HepG2 (cell line): ENCODE data around the gene MYO15A. TPM values are rescaled to one million over a fixed set of nuclear protein-coding genes. Genes with fewer than 3 reads are reported as not detected.

Source experiments
- ATAC-seq: fragments of 200-7000 bp; cut with Tn5 transposase; 3 replicates; pipeline ENCODE4 v1.9.1; 2020; ENCODE audit warnings: mild to moderate bottlenecking, moderate library complexity
- BruUV-seq: library from RNA; stranded (reverse); fragments of 400-500 nt; replicated peaks from 2 replicates; lab custom pipeline; 2021; lab: Mats Ljungman, UMichigan
- CTCF ChIA-PET: fragments of 300-600 bp; formaldehyde crosslinking; extraction: SDS; loops from one replicate; lab custom pipeline; 2021; ENCODE audit warnings: low total read pairs, inconsistent platforms, low intra/inter-chr PET ratio; lab: Yijun Ruan, JAX
- POLR2A ChIA-PET: fragments of 350-600 bp; sonication (Branson Sonifier 250); formaldehyde crosslinking; loops from one replicate; lab custom pipeline; 2020; ENCODE audit warnings: antibody characterized with exemption, inconsistent platforms; lab: Yijun Ruan, JAX
- DNase-seq: peaks from one replicate; pipeline ENCODE4 v3.0.0-alpha.2; 2015; ENCODE audit warnings: low spot score
- FAIRE-seq: peaks from 3 replicates; lab custom pipeline; 2011; peaks lifted over from hg19 to GRCh38; lab: Jason Lieb, UNC
- H2AFZ ChIP-seq: one replicate; pipeline ENCODE4 v1.6.1; 2011; ENCODE audit warnings: low read length, inconsistent platforms
- H3K27ac ChIP-seq: fragments of 300-600 bp; 3 replicates; pipeline ENCODE4 v1.8.0; 2011; ENCODE audit warnings: mixed run types, mild to moderate bottlenecking, mixed read lengths, low read length, inconsistent platforms; ENCODE audit not compliant: insufficient read depth; ENCODE audit errors: extremely low read length
- H3K27me3 ChIP-seq, 2 experiments: fragments of 200-600 bp in 1 of 2; 2 replicates in 1 of 2; 3 replicates in 1 of 2; pipeline versions ENCODE4 v1.6.0 to v1.8.0; 2011; ENCODE audit warnings: low read length in 2 of 2, mild to moderate bottlenecking in 2 of 2, moderate library complexity in 2 of 2, inconsistent platforms in 1 of 2; ENCODE audit not compliant: insufficient read depth in 2 of 2, control insufficient read depth in 1 of 2
- H3K36me3 ChIP-seq, 2 experiments: fragments of 200-600 bp in 1 of 2; replicated peaks in 1 of 2; 2 replicates in 1 of 2; 3 replicates in 1 of 2; pipeline versions ENCODE4 v1.5.1 to v1.8.0; 2011; ENCODE audit warnings: low read length in 2 of 2, inconsistent platforms in 1 of 2; ENCODE audit not compliant: insufficient read depth in 2 of 2, control insufficient read depth in 1 of 2
- H3K4me1 ChIP-seq: 2 replicates; pipeline ENCODE4 v1.5.1; 2012; ENCODE audit warnings: low read length, inconsistent platforms; ENCODE audit not compliant: insufficient read depth
- H3K4me2 ChIP-seq: 2 replicates; pipeline ENCODE4 v1.6.0; 2011; ENCODE audit warnings: low read depth, low read length, inconsistent platforms
- H3K4me3 ChIP-seq, 3 experiments: fragments of 200-600 bp in 1 of 3; sonication (generic), shearing (Covaris generic) in 1 of 3; replicated peaks in 1 of 3; 2 replicates each; pipeline ENCODE4 v1.5.1; 2011 to 2016; ENCODE audit warnings: low read length in 3 of 3, inconsistent platforms in 2 of 3, low read depth in 2 of 3, mild to moderate bottlenecking in 2 of 3, control low read depth in 1 of 3, mixed read lengths in 1 of 3; ENCODE audit not compliant: insufficient read depth in 1 of 3
- H3K79me2 ChIP-seq: one replicate; pipeline ENCODE4 v1.6.1; 2011; ENCODE audit warnings: low read length, inconsistent platforms; ENCODE audit not compliant: insufficient read depth
- H3K9ac ChIP-seq: 2 replicates; pipeline ENCODE4 v1.6.0; 2011; ENCODE audit warnings: mild to moderate bottlenecking, low read depth, low read length, inconsistent platforms; ENCODE audit not compliant: insufficient read depth
- H3K9me3 ChIP-seq: 2 replicates; pipeline ENCODE4 v1.5.1; 2012; ENCODE audit warnings: mild to moderate bottlenecking, low read length
- H4K20me1 ChIP-seq: 2 replicates; pipeline ENCODE4 v1.6.0; 2011; ENCODE audit warnings: inconsistent platforms, mild to moderate bottlenecking, low read length, moderate library complexity; ENCODE audit not compliant: insufficient read depth
- CEBPB ChIP-seq: IDR thresholded peaks from 2 replicates; pipeline ENCODE4 v1.6.1; 2011; ENCODE audit warnings: low read depth, low read length, improper control_type of control experiment, borderline replicate concordance
- KLF6 ChIP-seq: IDR thresholded peaks from 2 replicates; pipeline ENCODE4 v1.8.0; 2016; ENCODE audit warnings: missing biosample characterization, missing genetic modification reagents
- NR2F6 ChIP-seq, 2 experiments: IDR thresholded peaks; 2 replicates each; pipeline ENCODE4 v1.6.1; 2016; ENCODE audit warnings: antibody characterized with exemption in 1 of 2, mild to moderate bottlenecking in 1 of 2
- PCBP2 ChIP-seq: fragments of 200-400 bp; formaldehyde crosslinking; optimal IDR thresholded peaks from 2 replicates; pipeline ENCODE3; 2018; ENCODE audit warnings: low read length, low read depth; ENCODE audit not compliant: poor library complexity, severe bottlenecking
- RFX5 ChIP-seq: IDR thresholded peaks from 2 replicates; pipeline ENCODE4 v1.6.1; 2011; ENCODE audit warnings: low read depth, low read length, improper control_type of control experiment
- SIN3A ChIP-seq: IDR thresholded peaks from 2 replicates; pipeline ENCODE4 v1.6.1; 2011; ENCODE audit warnings: low read depth, mild to moderate bottlenecking, control low read depth, low read length, borderline replicate concordance
- SNAI1 ChIP-seq: sonication (generic); formaldehyde crosslinking; IDR thresholded peaks from 2 replicates; pipeline ENCODE4 v1.5.0; 2020; ENCODE audit warnings: mild to moderate bottlenecking, missing genetic modification reagents, borderline replicate concordance
- ZBTB3 ChIP-seq: sonication (generic); formaldehyde crosslinking; IDR thresholded peaks from 2 replicates; pipeline ENCODE4 v1.4.0; 2020; ENCODE audit warnings: low read depth, mild to moderate bottlenecking, moderate library complexity, missing genetic modification reagents, borderline replicate concordance
- ZNF615 ChIP-seq: sonication (generic); formaldehyde crosslinking; IDR thresholded peaks from 2 replicates; pipeline ENCODE4 v1.5.0; 2020; ENCODE audit warnings: mild to moderate bottlenecking, missing genetic modification reagents, borderline replicate concordance
- WGBS: methylation state at CpG from one replicate; pipeline ENCODE4 v1.1.6; 2017; ENCODE audit warnings: low lambda C conversion rate; 5-methylcytosine and 5-hydroxymethylcytosine counted together
- in situ Hi-C: cut with HindIII; loops from 2 replicates; pipeline ENCODE4 v1.10.0; 2017; ENCODE audit warnings: low pct_unique_long_range_greater_than_20kb; ENCODE audit not compliant: extremely low pct_ligation_motif_present
- intact Hi-C: fragments of 100-400 bp; cut with micrococcal nuclease; formaldehyde crosslinking; loops from one replicate; pipeline ENCODE4 v1.10.0; 2022; ENCODE audit not compliant: unreplicated experiment
- polyA plus RNA-seq, 8 experiments: library from polyadenylated mRNA; depleted of rRNA in 3 of 8; stranded (reverse) in 7 of 8; unstranded in 1 of 8; fragments of >200 nt; fragmentation: Illumina TruSeq in 4 of 8; extraction: Trizol in 4 of 8; gene quantifications; 2 replicates each; pipeline versions ENCODE4 v1.2.1 to v1.2.3, GENCODE V29; 2011 to 2016; ENCODE audit warnings: low read depth in 4 of 8, missing spikeins in 1 of 8, mixed read lengths in 1 of 8; ENCODE audit not compliant: insufficient read depth in 1 of 8
- total RNA-seq, 5 experiments: library from RNA; depleted of rRNA; stranded (reverse); fragments of >200 nt; fragmentation: Illumina TruSeq; extraction: Trizol; gene quantifications; 2 replicates each; pipeline ENCODE4 v1.2.3, GENCODE V29; 2016; ENCODE audit warnings: low read depth in 1 of 5
- TF ChIP-seq, protein P1 (sequence below): sonication (generic); formaldehyde crosslinking; IDR thresholded peaks from 2 replicates; pipeline ENCODE4 v1.5.0; 2020; ENCODE audit warnings: missing genetic modification reagents, mild to moderate bottlenecking, borderline replicate concordance
- TF ChIP-seq, protein P2 (sequence below): sonication (generic); formaldehyde crosslinking; IDR thresholded peaks from 2 replicates; pipeline ENCODE4 v1.4.0; 2020; ENCODE audit warnings: missing genetic modification reagents, borderline replicate concordance
- TF ChIP-seq, protein P3 (sequence below): sonication (generic); formaldehyde crosslinking; IDR thresholded peaks from 2 replicates; pipeline ENCODE4 v1.4.0; 2020; ENCODE audit warnings: mild to moderate bottlenecking, missing genetic modification reagents, borderline replicate concordance
- TF ChIP-seq, protein P4 (sequence below): sonication (generic); formaldehyde crosslinking; IDR thresholded peaks from 2 replicates; pipeline ENCODE4 v1.4.0; 2020; ENCODE audit warnings: mild to moderate bottlenecking, missing genetic modification reagents
- TF ChIP-seq, protein P5 (sequence below): sonication (generic); formaldehyde crosslinking; conservative IDR thresholded peaks from 2 replicates; pipeline ENCODE4 v1.4.0; 2020; ENCODE audit warnings: missing genetic modification reagents

MYO15A gene
- total and polyA plus RNA-seq, 2 of the 13 experiments (the other 11 are each of a cell fraction or from before 2014, with no cell fraction given), result 0.07 to 0.20 TPM

DNA sequence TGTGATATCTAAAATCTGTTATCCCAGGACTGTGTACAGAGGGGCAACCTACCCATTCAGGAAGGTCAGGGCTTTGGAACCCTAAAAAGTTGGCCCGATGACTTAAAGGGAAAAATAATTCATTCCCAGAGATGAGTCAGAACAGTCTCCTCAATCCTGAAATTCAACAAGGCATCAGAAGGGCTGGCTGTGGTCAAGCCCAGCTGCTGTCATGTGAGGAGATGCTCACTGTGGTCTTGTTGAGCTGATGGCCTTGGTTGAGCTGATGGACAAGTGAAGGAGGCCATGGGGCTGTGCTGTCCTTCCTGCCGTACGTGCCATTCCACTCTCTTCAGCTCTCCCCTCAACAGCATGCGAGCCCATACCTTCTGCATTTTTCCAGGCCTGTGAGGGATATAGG lies 41.7 kb upstream of the MYO15A start (continued):
- TF ChIP-seq CEBPB, result no peak

DNA sequence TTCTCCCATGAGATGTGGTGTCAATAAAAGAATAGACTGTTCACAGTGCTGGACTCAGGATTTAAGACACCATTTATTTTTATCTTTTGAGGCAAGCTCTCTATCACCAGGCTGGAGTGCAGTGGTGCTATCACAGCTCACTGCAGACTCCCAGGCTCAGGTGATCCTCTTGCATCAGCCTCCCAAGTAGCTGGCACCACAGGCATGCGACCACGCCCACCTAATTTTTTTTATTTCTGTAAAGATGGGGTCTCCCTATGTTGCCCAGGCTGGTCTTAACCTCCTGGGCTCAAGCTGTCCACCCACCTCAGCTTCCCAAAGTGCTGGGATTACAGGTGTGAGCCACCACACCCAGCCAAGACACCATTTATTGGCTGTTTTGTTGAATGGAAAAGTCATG lies 39.5 kb upstream of the MYO15A start:
- Histone ChIP-seq H3K9ac (no peak overlapping the region), H3K36me3 (peaks cover 5 to 16% of the 10 kb centered on the region in 2 experiments; a peak in 4 of 5 replicates), H2AFZ (no peak overlapping the region), H3K27ac (no peak overlapping the region), H3K9me3 (no peaks in the 10 kb centered on the region), H3K27me3 (no peaks in the 10 kb centered on the region), H3K4me1 (peaks cover 23% of the 10 kb centered on the region), H4K20me1 (no peaks in the 10 kb centered on the region), H3K4me3 (no peak overlapping the region), H3K79me2 (no peaks in the 10 kb centered on the region), H3K4me2 (no peak overlapping the region)
- 89% methylated on average over 2 of the region's 2 CpGs for WGBS
- TF ChIP-seq, protein P1, sequence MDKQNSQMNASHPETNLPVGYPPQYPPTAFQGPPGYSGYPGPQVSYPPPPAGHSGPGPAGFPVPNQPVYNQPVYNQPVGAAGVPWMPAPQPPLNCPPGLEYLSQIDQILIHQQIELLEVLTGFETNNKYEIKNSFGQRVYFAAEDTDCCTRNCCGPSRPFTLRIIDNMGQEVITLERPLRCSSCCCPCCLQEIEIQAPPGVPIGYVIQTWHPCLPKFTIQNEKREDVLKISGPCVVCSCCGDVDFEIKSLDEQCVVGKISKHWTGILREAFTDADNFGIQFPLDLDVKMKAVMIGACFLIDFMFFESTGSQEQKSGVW (CRISPR knock-in tag), result no peak
- TF ChIP-seq SIN3A, result no peak
- TF ChIP-seq NR2F6 (IDR thresholded peaks at IDR 0.05), result no peak
- TF ChIP-seq NR2F6 (CRISPR knock-in tag; IDR thresholded peaks at IDR 0.05), result no peak
- no peak for TF ChIP-seq KLF6 (CRISPR knock-in tag)
- TF ChIP-seq ZBTB3, result no peak
- TF ChIP-seq, protein P2, sequence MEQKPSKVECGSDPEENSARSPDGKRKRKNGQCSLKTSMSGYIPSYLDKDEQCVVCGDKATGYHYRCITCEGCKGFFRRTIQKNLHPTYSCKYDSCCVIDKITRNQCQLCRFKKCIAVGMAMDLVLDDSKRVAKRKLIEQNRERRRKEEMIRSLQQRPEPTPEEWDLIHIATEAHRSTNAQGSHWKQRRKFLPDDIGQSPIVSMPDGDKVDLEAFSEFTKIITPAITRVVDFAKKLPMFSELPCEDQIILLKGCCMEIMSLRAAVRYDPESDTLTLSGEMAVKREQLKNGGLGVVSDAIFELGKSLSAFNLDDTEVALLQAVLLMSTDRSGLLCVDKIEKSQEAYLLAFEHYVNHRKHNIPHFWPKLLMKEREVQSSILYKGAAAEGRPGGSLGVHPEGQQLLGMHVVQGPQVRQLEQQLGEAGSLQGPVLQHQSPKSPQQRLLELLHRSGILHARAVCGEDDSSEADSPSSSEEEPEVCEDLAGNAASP (CRISPR knock-in tag), result no peak
- TF ChIP-seq, protein P3, sequence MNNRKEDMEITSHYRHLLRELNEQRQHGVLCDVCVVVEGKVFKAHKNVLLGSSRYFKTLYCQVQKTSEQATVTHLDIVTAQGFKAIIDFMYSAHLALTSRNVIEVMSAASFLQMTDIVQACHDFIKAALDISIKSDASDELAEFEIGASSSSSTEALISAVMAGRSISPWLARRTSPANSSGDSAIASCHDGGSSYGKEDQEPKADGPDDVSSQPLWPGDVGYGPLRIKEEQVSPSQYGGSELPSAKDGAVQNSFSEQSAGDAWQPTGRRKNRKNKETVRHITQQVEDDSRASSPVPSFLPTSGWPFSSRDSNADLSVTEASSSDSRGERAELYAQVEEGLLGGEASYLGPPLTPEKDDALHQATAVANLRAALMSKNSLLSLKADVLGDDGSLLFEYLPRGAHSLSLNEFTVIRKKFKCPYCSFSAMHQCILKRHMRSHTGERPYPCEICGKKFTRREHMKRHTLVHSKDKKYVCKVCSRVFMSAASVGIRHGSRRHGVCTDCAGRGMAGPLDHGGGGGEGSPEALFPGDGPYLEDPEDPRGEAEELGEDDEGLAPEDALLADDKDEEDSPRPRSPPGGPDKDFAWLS (CRISPR knock-in tag), result no peak
- TF ChIP-seq ZNF615, result no peak
- TF ChIP-seq, protein P4, sequence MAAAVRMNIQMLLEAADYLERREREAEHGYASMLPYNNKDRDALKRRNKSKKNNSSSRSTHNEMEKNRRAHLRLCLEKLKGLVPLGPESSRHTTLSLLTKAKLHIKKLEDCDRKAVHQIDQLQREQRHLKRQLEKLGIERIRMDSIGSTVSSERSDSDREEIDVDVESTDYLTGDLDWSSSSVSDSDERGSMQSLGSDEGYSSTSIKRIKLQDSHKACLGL (CRISPR knock-in tag), result no peak
- no peak for TF ChIP-seq SNAI1 (CRISPR knock-in tag)
- no peak for TF ChIP-seq RFX5
- TF ChIP-seq, protein P5, sequence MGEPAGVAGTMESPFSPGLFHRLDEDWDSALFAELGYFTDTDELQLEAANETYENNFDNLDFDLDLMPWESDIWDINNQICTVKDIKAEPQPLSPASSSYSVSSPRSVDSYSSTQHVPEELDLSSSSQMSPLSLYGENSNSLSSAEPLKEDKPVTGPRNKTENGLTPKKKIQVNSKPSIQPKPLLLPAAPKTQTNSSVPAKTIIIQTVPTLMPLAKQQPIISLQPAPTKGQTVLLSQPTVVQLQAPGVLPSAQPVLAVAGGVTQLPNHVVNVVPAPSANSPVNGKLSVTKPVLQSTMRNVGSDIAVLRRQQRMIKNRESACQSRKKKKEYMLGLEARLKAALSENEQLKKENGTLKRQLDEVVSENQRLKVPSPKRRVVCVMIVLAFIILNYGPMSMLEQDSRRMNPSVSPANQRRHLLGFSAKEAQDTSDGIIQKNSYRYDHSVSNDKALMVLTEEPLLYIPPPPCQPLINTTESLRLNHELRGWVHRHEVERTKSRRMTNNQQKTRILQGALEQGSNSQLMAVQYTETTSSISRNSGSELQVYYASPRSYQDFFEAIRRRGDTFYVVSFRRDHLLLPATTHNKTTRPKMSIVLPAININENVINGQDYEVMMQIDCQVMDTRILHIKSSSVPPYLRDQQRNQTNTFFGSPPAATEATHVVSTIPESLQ (CRISPR knock-in tag), result no peak
- TF ChIP-seq PCBP2, result no peak
- FAIRE-seq (no peak), ATAC-seq (no peak), DNase-seq (no peak)
- in situ Hi-C loops, result no loop called here
- intact Hi-C loops, result no loop called here
- ChIA-PET CTCF (no interaction called here), POLR2A (no interaction called here)
- no TSS peak for BruUV-seq
